H9 (cell line): ENCODE data around the gene MASTL. TPM values are rescaled to one million over a fixed set of nuclear protein-coding genes. Genes with fewer than 3 reads are reported as not detected.

Experiments
- DNase-seq: peaks from one replicate; pipeline ENCODE4 v3.0.0-alpha.2; 2017
- H2AFZ ChIP-seq: one replicate; pipeline ENCODE4 v1.6.1; 2013; ENCODE audit warnings: mild to moderate bottlenecking, low read length, control low read depth, moderate library complexity
- H2AK5ac ChIP-seq: 2 replicates; pipeline ENCODE4 v1.6.1; 2013; ENCODE audit warnings: low read length, control low read depth, mixed read lengths; ENCODE audit not compliant: insufficient read length
- H2BK120ac ChIP-seq: one replicate; pipeline ENCODE4 v1.6.1; 2013; ENCODE audit warnings: low read depth, mild to moderate bottlenecking, low read length, control low read depth, inconsistent platforms; ENCODE audit not compliant: poor library complexity, severe bottlenecking
- H2BK12ac ChIP-seq: 2 replicates; pipeline ENCODE4 v1.6.1; 2013; ENCODE audit warnings: low read length, control low read depth, mixed read lengths, low read depth; ENCODE audit not compliant: insufficient read length
- H2BK15ac ChIP-seq: 2 replicates; pipeline ENCODE4 v1.6.1; 2013; ENCODE audit warnings: low read depth, low read length, control low read depth
- H2BK20ac ChIP-seq: one replicate; pipeline ENCODE4 v1.6.1; 2013; ENCODE audit warnings: low read depth, mild to moderate bottlenecking, low read length, control low read depth, inconsistent platforms; ENCODE audit not compliant: poor library complexity, severe bottlenecking
- H2BK5ac ChIP-seq: 2 replicates; pipeline ENCODE4 v1.6.1; 2013; ENCODE audit warnings: low read length, control low read depth, mixed read lengths; ENCODE audit not compliant: insufficient read length
- H3K14ac ChIP-seq: 2 replicates; pipeline ENCODE4 v1.6.1; 2013; ENCODE audit warnings: low read length, control low read depth; ENCODE audit not compliant: insufficient read depth
- H3K18ac ChIP-seq: 2 replicates; pipeline ENCODE4 v1.6.1; 2013; ENCODE audit warnings: low read depth, mild to moderate bottlenecking, mixed read lengths, low read length, control low read depth; ENCODE audit not compliant: insufficient read length
- H3K23ac ChIP-seq: 2 replicates; pipeline ENCODE4 v1.6.1; 2013; ENCODE audit warnings: low read length, control low read depth, mixed read lengths, low read depth; ENCODE audit not compliant: insufficient read length
- H3K23me2 ChIP-seq: 2 replicates; pipeline ENCODE4 v1.6.1; 2013; ENCODE audit warnings: low read depth, mild to moderate bottlenecking, mixed read lengths, low read length, control low read depth; ENCODE audit not compliant: insufficient read length, poor library complexity, severe bottlenecking
- H3K27ac ChIP-seq: 2 replicates; pipeline ENCODE4 v1.5.1; 2013; ENCODE audit warnings: low read length, control low read depth, mixed read lengths, low read depth; ENCODE audit not compliant: insufficient read length
- H3K27me3 ChIP-seq: 2 replicates; pipeline ENCODE4 v1.6.1; 2013; ENCODE audit warnings: low read length, control low read depth, inconsistent platforms; ENCODE audit not compliant: insufficient read depth
- H3K4ac ChIP-seq: 2 replicates; pipeline ENCODE4 v1.6.1; 2013; ENCODE audit warnings: low read depth, mild to moderate bottlenecking, control low read depth, inconsistent platforms, low read length, moderate library complexity
- H3K4me1 ChIP-seq: 2 replicates; pipeline ENCODE4 v1.6.1; 2013; ENCODE audit warnings: low read length, control low read depth, inconsistent platforms; ENCODE audit not compliant: insufficient read depth
- H3K4me2 ChIP-seq: 2 replicates; pipeline ENCODE4 v1.6.1; 2013; ENCODE audit warnings: low read length, control low read depth, mixed read lengths; ENCODE audit not compliant: insufficient read length, insufficient read depth
- H3K56ac ChIP-seq: 2 replicates; pipeline ENCODE4 v1.6.1; 2013; ENCODE audit warnings: low read depth, mild to moderate bottlenecking, mixed read lengths, low read length, control low read depth; ENCODE audit not compliant: insufficient read length
- H3K79me1 ChIP-seq: 2 replicates; pipeline ENCODE4 v1.6.1; 2013; ENCODE audit warnings: low read depth, mild to moderate bottlenecking, moderate library complexity, low read length, control low read depth, inconsistent platforms; ENCODE audit not compliant: insufficient read depth, poor library complexity, severe bottlenecking
- H3K79me2 ChIP-seq: 2 replicates; pipeline ENCODE4 v1.6.1; 2013; ENCODE audit warnings: low read length, control low read depth, inconsistent platforms; ENCODE audit not compliant: insufficient read depth
- H3K9ac ChIP-seq: 2 replicates; pipeline ENCODE4 v1.6.1; 2013; ENCODE audit warnings: low read length, control low read depth, mixed read lengths; ENCODE audit not compliant: insufficient read length; ENCODE audit errors: extremely low read depth
- H3K9me3 ChIP-seq: one replicate; pipeline ENCODE4 v1.6.1; 2013; ENCODE audit warnings: low read depth, low read length, inconsistent platforms; ENCODE audit not compliant: control insufficient read depth
- H3T11ph ChIP-seq: one replicate; pipeline ENCODE4 v1.6.1; 2013; ENCODE audit warnings: mild to moderate bottlenecking, low read length, control low read depth, inconsistent platforms
- H4K20me1 ChIP-seq: one replicate; pipeline ENCODE4 v1.6.1; 2013; ENCODE audit not compliant: control insufficient read depth, insufficient read length, insufficient read depth
- H4K5ac ChIP-seq: 2 replicates; pipeline ENCODE4 v1.6.1; 2013; ENCODE audit warnings: low read depth, mild to moderate bottlenecking, mixed read lengths, low read length, control low read depth; ENCODE audit not compliant: insufficient read length
- H4K8ac ChIP-seq: replicated peaks from 2 replicates; pipeline ENCODE4 v1.6.1; 2013; ENCODE audit warnings: low read length, control low read depth, mixed read lengths, low read depth; ENCODE audit not compliant: insufficient read length
- H4K91ac ChIP-seq: 2 replicates; pipeline ENCODE4 v1.6.1; 2013; ENCODE audit warnings: low read depth, mild to moderate bottlenecking, moderate library complexity, mixed read lengths, low read length, control low read depth; ENCODE audit not compliant: insufficient read length
- H3K27ac Mint-ChIP-seq, 3 experiments: 2 replicates in 2 of 3; 3 replicates in 1 of 3; pipeline ENCODE4 v1.8.0; 2020 to 2021; ENCODE audit warnings: mixed read lengths in 3 of 3, mild to moderate bottlenecking in 1 of 3, moderate library complexity in 1 of 3
- H3K27me3 Mint-ChIP-seq: 2 replicates; pipeline ENCODE4 v1.8.0; 2021; ENCODE audit warnings: low read depth, mild to moderate bottlenecking, moderate library complexity, mixed read lengths
- H3K36me3 Mint-ChIP-seq, 3 experiments: 2 replicates in 2 of 3; 3 replicates in 1 of 3; pipeline ENCODE4 v1.8.0; 2020 to 2021; ENCODE audit warnings: low read depth in 3 of 3, mixed read lengths in 3 of 3; ENCODE audit not compliant: insufficient read depth in 1 of 3
- H3K4me1 Mint-ChIP-seq, 2 experiments: 2 replicates each; pipeline ENCODE4 v1.8.0; 2020; ENCODE audit warnings: mixed read lengths in 2 of 2
- H3K4me3 Mint-ChIP-seq, 2 experiments: 2 replicates in 1 of 2; 3 replicates in 1 of 2; pipeline ENCODE4 v1.8.0; 2020 to 2021; ENCODE audit warnings: mild to moderate bottlenecking in 2 of 2, mixed read lengths in 2 of 2, moderate library complexity in 1 of 2
- H3K9me3 Mint-ChIP-seq, 2 experiments: 2 replicates in 1 of 2; 3 replicates in 1 of 2; pipeline ENCODE4 v1.8.0; 2020; ENCODE audit warnings: mild to moderate bottlenecking in 2 of 2, mixed read lengths in 2 of 2, moderate library complexity in 1 of 2
- CTCF ChIP-seq: fragments of 200-600 bp; sonication (generic); conservative IDR thresholded peaks from 3 replicates; pipeline ENCODE4 v1.8.0; 2021; ENCODE audit warnings: antibody characterized with exemption, mild to moderate bottlenecking
- WGBS: extraction: QIAGEN DNeasy Blood & Tissue Kit; methylation state at CpG from one replicate; pipeline ENCODE4 v1.1.7; 2013; ENCODE audit warnings: missing lambda C conversion rate, low lambda C conversion rate, mixed read lengths; ENCODE audit not compliant: insufficient read length; ENCODE audit errors: extremely low coverage; 5-methylcytosine and 5-hydroxymethylcytosine counted together
- total RNA-seq: library from RNA; stranded (reverse); gene quantifications from 2 replicates; pipeline ENCODE4 v1.2.1, GENCODE V29; 2021

MASTL gene
- total RNA-seq, 1 experiment from 2014 or later: 35.0 TPM

- Histone ChIP-seq H3K56ac (no peak overlapping the region), H3T11ph (no peak overlapping the region), H3K4me2 (no peak overlapping the region), H3K4ac (no peak overlapping the region), H3K23ac (no peak overlapping the region), H2AFZ (no peak overlapping the region), H4K91ac (no peak overlapping the region), H2BK120ac (no peak overlapping the region), H4K5ac (no peak overlapping the region), H2BK5ac (no peak overlapping the region), H3K14ac (no peak overlapping the region), H3K27ac (no peak overlapping the region), H2BK20ac (no peak overlapping the region), H3K23me2 (no peaks in the 10 kb centered on the region), H4K20me1 (peaks cover 2% of the 10 kb centered on the region), H4K8ac (no peak overlapping the region), H3K79me2 (peaks cover 28% of the 10 kb centered on the region; the same call in 1 of the 2 replicates), H3K18ac (no peak overlapping the region), H2AK5ac (no peak overlapping the region), H3K27me3 (no peaks in the 10 kb centered on the region), H3K4me1 (no peaks in the 10 kb centered on the region), H2BK15ac (no peak overlapping the region), H3K9ac (no peak overlapping the region), H3K9me3 (no peaks in the 10 kb centered on the region), H3K79me1 (peaks cover 3% of the 10 kb centered on the region), H2BK12ac (no peak overlapping the region)
- WGBS: no CpG with 5 or more reads among the region's 5 CpGs
- H3K4me1 Mint-ChIP-seq: peaks cover 31 to 36% of the 10 kb centered on the region in 2 experiments
- no peak for TF ChIP-seq CTCF
- H3K27me3 Mint-ChIP-seq: no peaks in the 10 kb centered on the region
- H3K36me3 Mint-ChIP-seq: peaks cover 42 to 72% (median 71%) of the 10 kb centered on the region in 3 experiments; a peak in 6 of 7 replicates
- peak overlapping the region in 2 of 3 experiments; percentile 39 to 72; a peak in 4 of 7 replicates for H3K27ac Mint-ChIP-seq
- H3K9me3 Mint-ChIP-seq: no peaks in the 10 kb centered on the region
- no peak for DNase-seq
- no peak overlapping the region for H3K4me3 Mint-ChIP-seq
Observed at GRCh38 chr10:27147701-27148100, 7.5 kb upstream of the MASTL start.
